GM18498 (cell line): ENCODE measurements around the gene IDE.
"Not testable (repeated sequence)": the region's sequence is repeated elsewhere in the genome, so short reads cannot be mapped to it uniquely, and the experiment has no call there.

Experiments used
- ATAC-seq: cut with Tn5 transposase; IDR thresholded peaks from one replicate; pipeline ENCODE4 v1.9.1; 2021; ENCODE audit warnings: mild to moderate bottlenecking, moderate library complexity; ENCODE audit not compliant: unreplicated experiment

Gene IDE

GRCh38 chr10:92420546-92421275 is 153.2 kb downstream of the IDE start:
- ATAC-seq: no peak

- ATAC-seq: no peak
These were observed 153.9 kb downstream of the IDE start for GRCh38 chr10:92419740-92420545.

DNA sequence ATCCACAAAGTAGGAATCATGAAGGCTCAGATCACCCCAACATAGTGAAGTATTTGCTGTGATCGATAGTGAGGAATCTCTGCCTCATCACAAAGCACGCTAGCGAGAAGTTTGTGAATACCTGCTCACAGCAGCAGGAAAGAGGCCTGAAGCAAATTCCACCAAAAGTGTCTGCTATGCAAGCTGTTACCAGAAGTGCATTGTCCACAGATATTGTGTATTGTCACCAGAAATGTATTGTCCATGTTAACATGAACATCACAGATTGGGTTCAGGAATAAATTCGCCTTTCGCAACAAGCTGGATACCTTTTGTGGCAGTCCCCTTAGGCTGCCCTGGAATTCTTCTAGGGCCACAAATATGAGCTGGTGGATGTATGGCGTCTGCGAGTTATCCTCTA is 155.0 kb downstream of the IDE start:
- ATAC-seq: no peak

DNA sequence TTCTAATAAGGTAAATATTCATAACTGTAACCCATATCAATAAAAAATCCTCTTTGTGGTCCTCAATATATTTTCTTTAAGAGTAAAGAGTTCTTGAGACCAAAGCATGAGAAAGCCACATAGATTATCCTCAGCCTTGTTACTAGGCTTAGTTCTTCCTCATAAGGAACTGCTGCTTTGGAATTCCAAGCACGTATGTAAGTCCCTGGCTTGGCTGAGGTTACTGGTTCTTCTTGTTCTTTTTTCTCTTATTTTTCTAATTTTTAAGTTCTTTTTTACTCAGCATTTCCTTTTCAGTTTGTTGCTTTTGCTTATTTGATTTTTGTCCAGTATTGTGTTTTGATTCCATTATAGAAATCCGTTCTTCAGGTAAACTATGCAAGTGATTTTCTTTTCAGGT is 155.7 kb downstream of the IDE start:
- ATAC-seq: no peak

DNA sequence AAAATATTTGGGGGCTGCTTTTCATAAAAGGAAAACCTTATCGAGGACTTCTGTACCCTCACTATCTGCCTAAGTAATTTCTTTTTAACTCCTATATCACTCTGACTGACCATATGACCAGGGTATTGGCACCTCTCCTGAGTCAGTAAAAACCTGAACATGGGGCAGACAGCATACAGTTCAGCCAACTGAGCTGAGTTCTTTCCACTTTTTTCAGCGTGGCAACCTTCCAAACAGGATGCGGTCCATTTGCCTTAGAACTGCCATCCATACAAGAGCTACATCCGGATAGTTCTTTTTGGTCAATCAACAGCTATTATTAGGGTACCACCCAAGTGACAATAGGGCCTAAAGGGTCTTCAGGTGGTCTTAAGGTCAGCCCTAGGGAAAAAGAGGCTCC is 160.4 kb downstream of the IDE start:
- ATAC-seq: no peak

GRCh38 chr10:92413011-92413410 is 160.9 kb downstream of the IDE start:
- no peak for ATAC-seq

- no peak for ATAC-seq
These were observed 162.5 kb downstream of the IDE start for GRCh38 chr10:92411406-92411805.

- no peak for ATAC-seq
These were observed 163.4 kb downstream of the IDE start for GRCh38 chr10:92410501-92410900.

- no peak for ATAC-seq
These were observed 165.9 kb downstream of the IDE start for GRCh38 chr10:92408017-92408361.

DNA sequence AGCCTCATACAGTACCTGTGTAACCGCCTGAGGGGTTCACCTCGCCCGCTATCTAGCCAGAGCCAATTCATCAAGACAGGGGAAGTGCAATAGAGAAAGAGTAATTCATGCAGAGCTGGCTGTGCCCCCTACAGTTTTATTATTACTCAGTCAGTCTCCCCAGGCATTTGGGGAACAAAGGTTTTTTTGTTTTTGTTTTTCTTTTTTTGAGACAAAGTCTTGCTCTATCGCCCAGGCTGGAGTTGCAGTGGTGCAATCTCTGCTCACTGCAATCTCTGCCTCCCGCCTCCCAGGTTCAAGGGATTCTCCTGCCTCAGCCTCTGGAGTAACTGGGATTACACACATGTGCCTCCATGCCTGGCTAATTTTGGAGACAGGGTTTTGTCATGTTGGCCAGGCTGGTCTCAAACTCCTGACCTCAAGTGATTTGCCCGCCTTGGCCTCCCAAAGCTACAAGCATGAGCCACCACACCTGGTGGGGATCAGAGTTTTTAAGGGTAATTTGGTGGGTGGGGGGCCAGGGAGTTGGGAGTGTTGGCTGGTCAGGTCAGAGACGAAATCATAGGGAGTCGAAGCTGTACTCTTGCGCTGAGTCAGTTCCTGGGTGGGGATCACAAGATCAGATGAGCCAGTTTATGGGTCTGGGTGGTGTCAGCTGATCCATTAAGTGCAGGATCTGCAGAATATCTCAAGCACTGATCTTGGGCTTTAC is 166.4 kb downstream of the IDE start:
- ATAC-seq: no peak

GRCh38 chr10:92405419-92405924 is 168.4 kb downstream of the IDE start:
- no peak for ATAC-seq

DNA sequence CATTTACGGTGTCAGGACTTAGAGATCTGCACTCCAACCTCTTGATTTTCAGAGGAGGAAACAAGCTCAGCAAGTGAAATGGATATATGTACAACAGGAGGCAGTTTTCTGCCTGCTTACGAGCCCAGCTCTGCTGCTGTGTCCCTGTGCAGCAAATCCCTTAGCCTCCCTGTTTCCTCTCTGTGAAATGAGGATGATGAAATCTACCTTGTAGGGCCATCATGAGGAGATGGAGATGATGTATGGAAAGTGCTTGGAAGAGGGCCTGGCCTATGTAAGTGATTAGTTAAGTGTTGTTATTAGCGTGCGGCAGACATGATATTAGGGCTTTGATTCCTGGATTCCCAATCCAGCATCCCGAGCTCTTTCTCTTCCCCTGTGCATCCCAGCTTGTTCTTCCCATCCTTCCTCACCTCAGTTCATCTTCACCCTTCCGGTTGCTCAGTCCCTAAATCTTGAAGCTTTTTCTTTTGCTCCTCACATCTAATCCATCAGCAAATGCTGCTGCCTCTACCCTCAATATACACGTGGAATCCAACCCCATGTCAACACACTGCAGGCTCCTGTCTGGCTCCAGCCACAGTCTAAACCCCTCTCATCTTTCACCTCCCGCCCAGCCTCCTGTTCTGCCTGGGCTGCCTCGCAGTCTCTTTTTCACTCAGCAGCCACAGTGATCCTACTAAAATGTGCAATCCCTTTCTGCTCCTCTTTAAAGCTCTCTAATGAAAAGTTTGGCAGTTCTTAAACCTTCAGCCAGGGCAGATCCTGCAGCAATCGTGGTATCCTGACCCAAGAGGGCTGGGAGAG is 169.1 kb downstream of the IDE start:
- ATAC-seq: no peak

DNA sequence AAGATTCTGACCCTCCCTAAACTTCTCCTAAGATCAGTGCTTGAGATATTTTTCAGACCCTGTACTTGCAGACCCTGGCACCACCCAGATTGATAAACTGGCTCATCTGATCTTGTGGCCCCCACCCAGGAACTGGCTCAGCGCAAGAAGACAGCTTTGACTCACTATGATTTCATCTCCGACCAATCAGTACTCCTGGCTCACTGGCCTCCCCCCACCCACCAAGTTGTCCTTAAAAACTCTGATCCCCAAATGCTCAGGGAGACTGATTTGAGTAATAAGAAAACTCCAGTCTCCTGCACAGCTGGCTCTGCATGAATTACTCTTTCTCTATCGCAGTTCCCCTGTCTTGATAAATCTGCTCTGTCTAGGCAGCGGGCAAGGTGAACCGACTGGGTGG is 171.7 kb downstream of the IDE start:
- ATAC-seq: not testable (repeated sequence)
